B cell (primary cell): Measurements from ENCODE around the gene DLG2. TPM values are rescaled to one million over a fixed set of nuclear protein-coding genes. Genes with fewer than 3 reads are reported as not detected.

Source experiments
- ATAC-seq: fragments of 200-7000 bp; cut with Tn5 transposase; one replicate; pipeline ENCODE4 v1.10.0; 2021; ENCODE audit warnings: low read depth, mild to moderate bottlenecking, moderate number of reproducible peaks, moderate library complexity
- CTCF ChIA-PET: fragments of 350-600 bp; sonication (Branson Sonifier 250); formaldehyde crosslinking; loops from one replicate; lab custom pipeline; 2021; ENCODE audit warnings: antibody characterized with exemption, inconsistent platforms; lab: Charles Lee
- POLR2A ChIA-PET: fragments of 350-600 bp; sonication (Branson Sonifier 250); formaldehyde crosslinking; loops from one replicate; lab custom pipeline; 2021; ENCODE audit warnings: antibody characterized with exemption; lab: Charles Lee
- DNase-seq: peaks from one replicate; pipeline ENCODE4 v3.0.0; 2013
- H2AFZ ChIP-seq: 2 replicates; pipeline ENCODE4 v1.6.1; 2012; ENCODE audit warnings: mild to moderate bottlenecking, low read depth, low read length; ENCODE audit not compliant: insufficient read depth, poor library complexity, severe bottlenecking
- H3K27ac ChIP-seq, 2 donors: 1 replicate in 1 of 2; 2 replicates in 1 of 2; pipeline ENCODE4 v1.5.1; 2012 to 2013; ENCODE audit warnings: low read length in 2 of 2, mild to moderate bottlenecking in 2 of 2, moderate library complexity in 1 of 2
- H3K27me3 ChIP-seq, 4 experiments: fragments of 200-600 bp in 1 of 4; sonication (generic) in 1 of 4; replicated peaks in 1 of 4; 1 replicate in 2 of 4; 2 replicates in 2 of 4; pipeline versions ENCODE4 v1.6.1 to v1.7.0; 2013 to 2016; ENCODE audit warnings: low read length in 3 of 4, mild to moderate bottlenecking in 2 of 4, mixed read lengths in 1 of 4, moderate library complexity in 1 of 4; ENCODE audit not compliant: insufficient read depth in 4 of 4, control insufficient read depth in 3 of 4; ENCODE audit errors: control extremely low read depth in 1 of 4
- H3K36me3 ChIP-seq, 2 experiments: replicated peaks in 1 of 2; 1 replicate in 1 of 2; 2 replicates in 1 of 2; pipeline versions ENCODE4 v1.6.1 to v1.7.1; 2013; ENCODE audit warnings: low read length in 1 of 2; ENCODE audit not compliant: insufficient read depth in 2 of 2, control insufficient read depth in 1 of 2; ENCODE audit errors: control extremely low read depth in 1 of 2, extremely low read depth in 1 of 2
- H3K4me1 ChIP-seq, 2 donors: fragments of 200-600 bp in 1 of 2; sonication (generic) in 1 of 2; 1 replicate in 1 of 2; 2 replicates in 1 of 2; pipeline versions ENCODE4 v1.5.1 to v1.6.1; 2013 to 2017; ENCODE audit warnings: low read length in 2 of 2; ENCODE audit not compliant: control insufficient read depth in 2 of 2, insufficient read depth in 2 of 2
- H3K4me2 ChIP-seq: replicated peaks from 2 replicates; pipeline ENCODE3; 2012; ENCODE audit warnings: mild to moderate bottlenecking, low read depth, low read length; ENCODE audit not compliant: poor library complexity, severe bottlenecking
- H3K4me3 ChIP-seq, 5 experiments: fragments of 200-600 bp in 1 of 5; sonication (generic) in 1 of 5; 1 replicate in 3 of 5; 2 replicates in 2 of 5; pipeline versions ENCODE4 v1.5.1 to v1.7.0; 2011 to 2016; ENCODE audit warnings: low read length in 4 of 5, mild to moderate bottlenecking in 4 of 5, low read depth in 2 of 5, control low read depth in 1 of 5, moderate library complexity in 1 of 5; ENCODE audit not compliant: insufficient read depth in 1 of 5; ENCODE audit errors: control extremely low read depth in 1 of 5, extremely low read depth in 1 of 5
- H3K79me2 ChIP-seq: fragments of 200-600 bp; sonication (generic); one replicate; pipeline ENCODE4 v1.6.0; 2016; ENCODE audit warnings: low read length; ENCODE audit not compliant: control insufficient read depth, insufficient read depth
- H3K9ac ChIP-seq: fragments of 200-600 bp; sonication (generic); 2 replicates; pipeline ENCODE4 v1.6.1; 2017; ENCODE audit warnings: mild to moderate bottlenecking, low read length, moderate library complexity
- H3K9me3 ChIP-seq, 3 donors: one replicate each; pipeline versions ENCODE4 v1.6.1 to v1.7.1; 2013; ENCODE audit warnings: low read length in 2 of 3; ENCODE audit not compliant: control insufficient read depth in 2 of 3, insufficient read depth in 1 of 3; ENCODE audit errors: control extremely low read depth in 1 of 3
- H4K20me1 ChIP-seq: 2 replicates; pipeline ENCODE4 v1.6.0; 2012; ENCODE audit warnings: mild to moderate bottlenecking, low read length; ENCODE audit not compliant: insufficient read depth, control insufficient read depth, poor library complexity, severe bottlenecking
- H3K27ac Mint-ChIP-seq: one replicate; pipeline ENCODE4 v1.8.0; 2021; ENCODE audit warnings: mixed read lengths
- H3K27me3 Mint-ChIP-seq: one replicate; pipeline ENCODE4 v1.8.0; 2021; ENCODE audit warnings: mixed read lengths
- H3K4me1 Mint-ChIP-seq: one replicate; pipeline ENCODE4 v1.8.0; 2021; ENCODE audit warnings: mixed read lengths
- H3K4me3 Mint-ChIP-seq: one replicate; pipeline ENCODE4 v1.8.0; 2021; ENCODE audit warnings: mixed read lengths
- H3K9me3 Mint-ChIP-seq: one replicate; pipeline ENCODE4 v1.8.0; 2022; ENCODE audit warnings: mixed read lengths; ENCODE audit not compliant: insufficient read depth
- EZH2 ChIP-seq: IDR thresholded peaks from 2 replicates; pipeline ENCODE4 v1.6.1; 2012; ENCODE audit warnings: borderline replicate concordance, low read depth, mild to moderate bottlenecking, moderate library complexity, low read length; ENCODE audit not compliant: insufficient read depth, poor library complexity, severe bottlenecking
- WGBS: methylation state at CpG from one replicate; pipeline ENCODE4 v1.1.5; 2013; ENCODE audit warnings: missing lambda C conversion rate; ENCODE audit not compliant: insufficient coverage; 5-methylcytosine and 5-hydroxymethylcytosine counted together
- intact Hi-C: fragments of 100-400 bp; cut with micrococcal nuclease; formaldehyde crosslinking; loops from one replicate; pipeline ENCODE4 v1.10.0; 2022
- polyA plus RNA-seq: library from polyadenylated mRNA; depleted of rRNA; stranded (reverse); fragments of >200 nt; gene quantifications from 2 replicates; pipeline ENCODE4 v1.2.3, GENCODE V29; 2012
- total RNA-seq, 2 donors: library from RNA; stranded (reverse); fragments of 120-200 nt in 1 of 2; gene quantifications; 1 replicate in 1 of 2; 2 replicates in 1 of 2; pipeline versions ENCODE4 v1.2.3 to v1.2.4, GENCODE V29; 2013 to 2022
- TF ChIP-seq, protein P1 (sequence below): fragments of 200-600 bp; IDR thresholded peaks from one replicate; pipeline ENCODE4 v1.8.0; 2022; ENCODE audit warnings: antibody characterized with exemption, mild to moderate bottlenecking

DLG2 gene
- total and polyA plus RNA-seq, 2 donors (not counting 1 experiment from before 2014, with no cell fraction given) = 0.54 to 5.4 TPM

DNA sequence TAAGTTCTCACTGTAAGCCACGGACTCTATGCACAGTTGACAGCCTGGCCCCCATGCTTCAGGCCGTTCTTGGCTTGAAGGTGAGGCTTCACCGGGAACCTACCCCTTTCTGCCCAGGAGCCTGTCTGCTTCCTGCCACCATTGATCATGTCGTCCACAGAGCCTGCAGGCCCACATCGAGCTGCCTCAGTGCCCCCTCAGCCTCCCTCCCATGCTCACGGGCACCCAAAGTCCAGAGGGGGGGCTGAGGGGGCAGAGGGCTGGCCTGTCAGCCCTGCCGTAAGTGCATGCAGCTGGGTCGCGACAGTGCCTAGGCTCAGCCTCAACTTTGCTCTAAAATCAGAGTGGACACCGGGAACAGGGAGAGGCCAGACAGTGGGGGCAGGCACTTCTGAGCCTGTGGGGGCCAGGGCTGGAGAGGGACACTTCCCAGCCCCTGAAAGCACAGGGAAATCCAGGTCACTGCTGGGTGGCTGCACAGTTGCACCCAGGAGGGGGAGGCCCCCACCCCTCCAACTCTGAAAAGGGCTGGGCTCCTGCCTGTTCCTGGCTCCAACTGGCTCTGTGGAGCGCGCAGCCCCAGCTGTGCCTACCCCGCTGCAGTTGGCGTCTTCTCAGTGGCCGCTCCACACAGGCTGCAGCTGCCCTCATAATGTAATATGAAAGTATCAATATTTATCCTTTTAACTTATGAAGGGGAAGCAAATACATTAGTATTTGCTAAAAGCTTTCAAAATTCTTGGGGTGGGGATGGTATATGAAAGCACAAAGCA lies 598.6 kb downstream of the DLG2 start:
- no peaks in the 10 kb centered on the region for H3K27me3 ChIP-seq
- H3K4me1 ChIP-seq = no peaks in the 10 kb centered on the region
- H2AFZ ChIP-seq = no peak overlapping the region
- no peak for DNase-seq
- H3K36me3 ChIP-seq = no peaks in the 10 kb centered on the region
- H3K9ac ChIP-seq = no peak overlapping the region
- ChIA-PET POLR2A (no interaction called here), CTCF (no interaction called here)
- ATAC-seq = no peak
- intact Hi-C loops = no loop called here
- Mint-ChIP-seq H3K4me3 (no peak overlapping the region), H3K27ac (no peak overlapping the region), H3K27me3 (no peaks in the 10 kb centered on the region), H3K4me1 (peaks cover 7% of the 10 kb centered on the region), H3K9me3 (no peaks in the 10 kb centered on the region)
- H3K4me3 ChIP-seq = no peak overlapping the region
- H3K4me2 ChIP-seq = no peak overlapping the region
- H3K79me2 ChIP-seq = no peaks in the 10 kb centered on the region
- TF ChIP-seq, protein P1, sequence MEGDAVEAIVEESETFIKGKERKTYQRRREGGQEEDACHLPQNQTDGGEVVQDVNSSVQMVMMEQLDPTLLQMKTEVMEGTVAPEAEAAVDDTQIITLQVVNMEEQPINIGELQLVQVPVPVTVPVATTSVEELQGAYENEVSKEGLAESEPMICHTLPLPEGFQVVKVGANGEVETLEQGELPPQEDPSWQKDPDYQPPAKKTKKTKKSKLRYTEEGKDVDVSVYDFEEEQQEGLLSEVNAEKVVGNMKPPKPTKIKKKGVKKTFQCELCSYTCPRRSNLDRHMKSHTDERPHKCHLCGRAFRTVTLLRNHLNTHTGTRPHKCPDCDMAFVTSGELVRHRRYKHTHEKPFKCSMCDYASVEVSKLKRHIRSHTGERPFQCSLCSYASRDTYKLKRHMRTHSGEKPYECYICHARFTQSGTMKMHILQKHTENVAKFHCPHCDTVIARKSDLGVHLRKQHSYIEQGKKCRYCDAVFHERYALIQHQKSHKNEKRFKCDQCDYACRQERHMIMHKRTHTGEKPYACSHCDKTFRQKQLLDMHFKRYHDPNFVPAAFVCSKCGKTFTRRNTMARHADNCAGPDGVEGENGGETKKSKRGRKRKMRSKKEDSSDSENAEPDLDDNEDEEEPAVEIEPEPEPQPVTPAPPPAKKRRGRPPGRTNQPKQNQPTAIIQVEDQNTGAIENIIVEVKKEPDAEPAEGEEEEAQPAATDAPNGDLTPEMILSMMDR = no peak
- no peak for TF ChIP-seq EZH2
- H4K20me1 ChIP-seq = no peaks in the 10 kb centered on the region
- H3K27ac ChIP-seq = no peak overlapping the region
- WGBS = 94% methylated on average over 10 of the region's 15 CpGs
- peaks cover 0 to 14% (median 0%) of the 10 kb centered on the region in 3 donors for H3K9me3 ChIP-seq

DNA sequence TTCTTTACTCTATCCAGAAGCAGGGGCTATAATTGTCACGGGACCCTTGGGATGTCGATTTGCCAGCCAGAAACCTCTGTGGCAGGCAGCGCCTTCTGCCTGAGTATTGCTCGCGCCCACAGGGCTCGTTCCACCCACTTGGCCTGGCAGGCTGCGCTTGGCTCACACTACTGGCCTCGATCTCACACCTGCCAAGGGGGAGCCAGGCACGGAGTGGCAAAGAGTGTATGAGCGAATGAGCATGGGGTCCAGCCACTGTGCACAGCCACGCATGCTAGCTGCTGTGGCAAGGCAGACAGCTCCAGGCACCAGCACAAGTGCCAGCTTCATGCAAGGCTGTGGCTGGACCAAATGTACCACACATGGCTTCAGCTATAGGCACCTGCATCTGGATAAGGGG lies 599.8 kb downstream of the DLG2 start:
- ChIA-PET CTCF (no interaction called here), POLR2A (no interaction called here)
- Histone ChIP-seq H3K9me3 (peaks cover 0 to 14% (median 0%) of the 10 kb centered on the region in 3 donors), H3K4me1 (no peaks in the 10 kb centered on the region), H3K36me3 (no peaks in the 10 kb centered on the region), H4K20me1 (no peaks in the 10 kb centered on the region), H3K9ac (no peak overlapping the region), H3K27ac (no peak overlapping the region), H3K79me2 (no peaks in the 10 kb centered on the region), H3K27me3 (no peaks in the 10 kb centered on the region), H3K4me2 (no peak overlapping the region), H2AFZ (no peak overlapping the region), H3K4me3 (no peak overlapping the region)
- H3K9me3 Mint-ChIP-seq = no peaks in the 10 kb centered on the region
- intact Hi-C loops = no loop called here
- no peak overlapping the region for H3K27ac Mint-ChIP-seq
- TF ChIP-seq EZH2 = no peak
- TF ChIP-seq, protein P1 = no peak
- DNase-seq (no peak), ATAC-seq (no peak)
- no peaks in the 10 kb centered on the region for H3K27me3 Mint-ChIP-seq
- H3K4me3 Mint-ChIP-seq = no peak overlapping the region
- peaks cover 7% of the 10 kb centered on the region for H3K4me1 Mint-ChIP-seq
- 95% methylated on average over 11 of the region's 11 CpGs for WGBS
